Osteoblast (primary cell): ENCODE data around the gene EGLN2. TPM values are rescaled to one million over a fixed set of nuclear protein-coding genes. Genes with fewer than 3 reads are reported as not detected.

Experiments used
- DNase-seq: peaks from one replicate; pipeline ENCODE4 v3.0.0; 2011; ENCODE audit warnings: low spot score, mixed read lengths; ENCODE audit not compliant: insufficient read length; ENCODE audit errors: missing footprints
- H2AFZ ChIP-seq: 2 replicates; pipeline ENCODE4 v1.6.0; 2011; ENCODE audit warnings: mild to moderate bottlenecking, low read length
- H3K27ac ChIP-seq: 2 replicates; pipeline ENCODE4 v1.5.1; 2011; ENCODE audit warnings: mild to moderate bottlenecking, low read depth, low read length, moderate library complexity
- H3K27me3 ChIP-seq: 2 replicates; pipeline ENCODE4 v1.6.0; 2012; ENCODE audit warnings: mild to moderate bottlenecking, control low read depth, inconsistent platforms, low read length, moderate library complexity; ENCODE audit not compliant: insufficient read depth
- H3K36me3 ChIP-seq: 2 replicates; pipeline ENCODE4 v1.5.1; 2011; ENCODE audit warnings: mild to moderate bottlenecking, low read length, control low read depth, moderate library complexity; ENCODE audit not compliant: insufficient read depth
- H3K4me1 ChIP-seq: 2 replicates; pipeline ENCODE4 v1.5.1; 2011; ENCODE audit warnings: mild to moderate bottlenecking, low read length, control low read depth, moderate library complexity; ENCODE audit not compliant: insufficient read depth
- H3K4me2 ChIP-seq: 2 replicates; pipeline ENCODE4 v1.6.0; 2011; ENCODE audit warnings: mild to moderate bottlenecking, low read length; ENCODE audit not compliant: insufficient read depth
- H3K4me3 ChIP-seq: fragments of 200-600 bp; sonication (generic); 3 replicates; pipeline ENCODE4 v1.5.1; 2012; ENCODE audit warnings: mild to moderate bottlenecking, low read length, inconsistent platforms; ENCODE audit not compliant: insufficient read depth
- H3K79me2 ChIP-seq: 2 replicates; pipeline ENCODE4 v1.6.0; 2012; ENCODE audit warnings: mild to moderate bottlenecking, low read length, control low read depth, inconsistent platforms; ENCODE audit not compliant: insufficient read depth
- H3K9me3 ChIP-seq: 2 replicates; pipeline ENCODE4 v1.5.1; 2011; ENCODE audit warnings: low read depth, low read length, control low read depth
- H4K20me1 ChIP-seq: 2 replicates; pipeline ENCODE4 v1.6.0; 2012; ENCODE audit warnings: mild to moderate bottlenecking, low read length, control low read depth; ENCODE audit not compliant: insufficient read depth
- total RNA-seq: library from RNA; depleted of rRNA; stranded (reverse); fragments of >200 nt; gene quantifications from 2 replicates; pipeline ENCODE4 v1.2.3, GENCODE V29; 2012
- TF ChIP-seq, protein P1 (sequence below): IDR thresholded peaks from 2 replicates; pipeline ENCODE4 v1.5.1; 2011; ENCODE audit warnings: mild to moderate bottlenecking, low read depth, low read length, moderate library complexity; ENCODE audit errors: extremely low read depth

The EGLN2 gene
- total RNA-seq, 1 donor, result 69.8 TPM

DNA sequence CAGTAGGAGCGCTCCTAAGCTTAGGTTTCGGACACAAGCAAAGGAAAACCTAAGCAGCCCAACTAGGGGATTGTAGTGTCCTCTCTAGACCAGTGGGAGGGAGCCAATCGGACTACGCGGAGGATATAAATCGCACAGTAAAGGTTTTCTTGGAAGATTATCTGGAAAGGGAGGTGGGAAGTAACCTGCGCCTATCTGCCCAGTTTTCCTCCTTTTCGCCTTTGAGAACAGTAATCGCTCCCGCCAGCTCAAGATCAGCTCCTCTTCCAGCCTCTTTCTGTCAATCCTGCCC, 21.4 kb upstream of the EGLN2 start:
- H3K27ac ChIP-seq, result peak overlapping the region; percentile 88
- peak overlapping the region; percentile 99 for H3K4me2 ChIP-seq
- peaks cover 4% of the 10 kb centered on the region for H3K79me2 ChIP-seq
- H3K4me1 ChIP-seq, result peaks cover 12% of the 10 kb centered on the region
- H2AFZ ChIP-seq, result peak overlapping the region; percentile 92
- H3K27me3 ChIP-seq, result no peaks in the 10 kb centered on the region
- TF ChIP-seq, protein P1, sequence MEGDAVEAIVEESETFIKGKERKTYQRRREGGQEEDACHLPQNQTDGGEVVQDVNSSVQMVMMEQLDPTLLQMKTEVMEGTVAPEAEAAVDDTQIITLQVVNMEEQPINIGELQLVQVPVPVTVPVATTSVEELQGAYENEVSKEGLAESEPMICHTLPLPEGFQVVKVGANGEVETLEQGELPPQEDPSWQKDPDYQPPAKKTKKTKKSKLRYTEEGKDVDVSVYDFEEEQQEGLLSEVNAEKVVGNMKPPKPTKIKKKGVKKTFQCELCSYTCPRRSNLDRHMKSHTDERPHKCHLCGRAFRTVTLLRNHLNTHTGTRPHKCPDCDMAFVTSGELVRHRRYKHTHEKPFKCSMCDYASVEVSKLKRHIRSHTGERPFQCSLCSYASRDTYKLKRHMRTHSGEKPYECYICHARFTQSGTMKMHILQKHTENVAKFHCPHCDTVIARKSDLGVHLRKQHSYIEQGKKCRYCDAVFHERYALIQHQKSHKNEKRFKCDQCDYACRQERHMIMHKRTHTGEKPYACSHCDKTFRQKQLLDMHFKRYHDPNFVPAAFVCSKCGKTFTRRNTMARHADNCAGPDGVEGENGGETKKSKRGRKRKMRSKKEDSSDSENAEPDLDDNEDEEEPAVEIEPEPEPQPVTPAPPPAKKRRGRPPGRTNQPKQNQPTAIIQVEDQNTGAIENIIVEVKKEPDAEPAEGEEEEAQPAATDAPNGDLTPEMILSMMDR, result no peak
- no peaks in the 10 kb centered on the region for H4K20me1 ChIP-seq
- DNase-seq, result no peak
- no peaks in the 10 kb centered on the region for H3K9me3 ChIP-seq
- H3K4me3 ChIP-seq, result peak overlapping the region; percentile 77
- no peaks in the 10 kb centered on the region for H3K36me3 ChIP-seq

DNA sequence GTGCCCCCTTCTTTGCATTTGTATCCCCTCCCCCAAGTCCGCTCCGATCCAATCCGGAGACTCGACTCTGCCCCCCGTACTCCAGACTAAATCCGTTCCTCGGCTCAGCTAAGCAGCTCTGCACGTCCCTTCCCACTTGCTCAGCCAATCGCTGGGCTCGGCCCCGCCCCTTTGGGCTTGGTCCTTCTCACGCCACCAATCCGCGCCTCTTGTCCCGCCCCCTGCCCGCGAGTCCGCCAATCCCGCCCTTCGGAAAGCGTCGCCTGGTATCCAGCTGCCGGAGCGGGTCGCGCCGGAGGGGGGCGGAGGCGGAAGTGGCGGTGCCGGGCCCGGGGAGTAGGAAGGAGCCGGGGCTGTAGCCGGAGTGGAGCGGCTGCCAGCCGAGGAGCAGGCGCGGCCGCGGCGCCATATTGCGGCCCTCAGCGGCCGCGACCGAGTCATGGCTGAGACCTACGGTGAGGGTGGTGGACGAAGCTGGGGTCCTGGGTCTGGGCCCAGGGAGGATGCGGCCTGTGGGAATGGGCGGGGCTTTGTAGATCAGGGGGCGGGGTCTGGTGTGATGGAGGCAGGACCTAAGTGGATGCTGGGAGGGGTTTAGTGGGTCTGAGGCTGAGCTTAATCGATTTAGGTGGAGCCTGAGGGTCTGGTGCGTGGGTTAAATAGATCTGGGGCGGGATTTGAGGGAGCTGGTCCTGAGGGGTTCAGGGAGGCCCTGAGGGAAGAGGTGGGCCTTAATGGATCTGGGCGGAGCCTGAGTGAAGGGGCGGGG, 20.9 kb upstream of the EGLN2 start, which contains the start of gene RAB4B:
Gene RAB4B, plus strand, starts transcription at position 311 of the 769 bp plus-strand sequence. Its CDS starts 129 bp downstream, at position 440.
- H2AFZ ChIP-seq, result peak within 1 kb of the TSS; percentile 92
- DNase-seq, result peak; percentile 98
- H3K9me3 ChIP-seq, result no peaks in the 10 kb centered on the region
- H3K27me3 ChIP-seq, result no peaks in the 10 kb centered on the region
- H3K4me2 ChIP-seq, result peak within 1 kb of the TSS; percentile 99
- no peaks in the 10 kb centered on the region for H3K36me3 ChIP-seq
- H3K27ac ChIP-seq, result peak within 1 kb of the TSS; percentile 88
- TF ChIP-seq, protein P1, result no peak
- H3K4me1 ChIP-seq, result peaks cover 12% of the 10 kb centered on the region
- H3K79me2 ChIP-seq, result peaks cover 4% of the 10 kb centered on the region
- peak within 1 kb of the TSS; percentile 77 for H3K4me3 ChIP-seq
- H4K20me1 ChIP-seq, result no peaks in the 10 kb centered on the region

DNA sequence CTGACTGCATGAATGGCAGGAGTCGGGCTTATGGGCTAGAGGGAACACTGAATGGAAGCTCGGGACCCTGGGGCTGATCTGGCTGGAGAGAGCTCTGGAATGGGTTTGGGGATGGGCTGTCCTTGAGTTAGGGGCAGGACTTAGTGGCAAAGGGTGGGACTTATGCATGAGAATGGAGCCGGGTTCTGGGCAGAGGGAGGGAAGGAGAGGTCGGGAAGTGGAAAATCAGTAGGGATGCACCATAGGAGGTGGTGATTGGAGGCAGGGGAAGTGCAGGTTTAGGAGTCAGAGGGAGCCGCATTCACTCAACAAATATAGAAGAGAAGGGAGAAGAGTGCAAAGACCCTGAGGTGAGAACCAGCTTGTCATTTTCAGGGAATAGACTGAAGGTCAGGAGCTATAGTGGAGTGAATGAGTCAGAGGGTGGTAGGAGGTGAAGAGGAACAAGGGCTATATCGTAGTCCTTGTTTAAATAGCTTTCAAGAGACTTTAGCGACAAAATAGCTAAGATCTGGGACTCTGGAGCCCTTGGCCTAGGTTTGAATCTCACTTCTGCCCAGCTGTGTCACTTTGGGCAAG, 20.2 kb upstream of the EGLN2 start:
- Histone ChIP-seq H3K36me3 (no peaks in the 10 kb centered on the region), H3K27me3 (no peaks in the 10 kb centered on the region), H3K9me3 (no peaks in the 10 kb centered on the region), H3K4me1 (peaks cover 12% of the 10 kb centered on the region), H3K4me3 (peak overlapping the region; percentile 77), H3K79me2 (peaks cover 4% of the 10 kb centered on the region), H2AFZ (peak overlapping the region; percentile 18), H3K4me2 (peak overlapping the region; percentile 71), H4K20me1 (no peaks in the 10 kb centered on the region), H3K27ac (peak overlapping the region; percentile 88)
- TF ChIP-seq, protein P1, result no peak
- peak; percentile 78 for DNase-seq

DNA sequence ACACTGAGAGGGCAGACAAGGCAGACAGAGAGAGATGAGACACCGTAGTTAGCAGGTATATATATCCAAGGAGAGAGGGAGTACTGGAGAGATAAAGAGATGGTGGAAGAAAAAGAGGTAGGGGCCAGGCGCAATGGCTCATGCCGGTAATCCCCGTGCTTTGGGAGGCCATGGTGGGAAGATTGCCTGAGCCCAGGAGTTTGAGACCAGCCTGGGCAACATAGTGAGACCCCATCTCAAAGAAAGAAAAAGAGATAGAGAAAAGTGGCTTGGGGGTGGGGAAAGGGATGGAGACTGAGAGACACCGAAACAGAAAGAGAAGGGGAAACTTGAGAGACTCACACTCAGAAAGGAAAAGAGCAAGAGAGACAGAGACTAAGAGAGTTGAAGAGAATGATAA, 18.4 kb upstream of the EGLN2 start:
- no peaks in the 10 kb centered on the region for H4K20me1 ChIP-seq
- H3K36me3 ChIP-seq, result no peaks in the 10 kb centered on the region
- no peak overlapping the region for H3K4me2 ChIP-seq
- no peak overlapping the region for H3K4me3 ChIP-seq
- peaks cover 12% of the 10 kb centered on the region for H3K4me1 ChIP-seq
- TF ChIP-seq, protein P1, result no peak
- H3K9me3 ChIP-seq, result no peaks in the 10 kb centered on the region
- H3K27me3 ChIP-seq, result no peaks in the 10 kb centered on the region
- peak; percentile 1 for DNase-seq
- H3K79me2 ChIP-seq, result peaks cover 4% of the 10 kb centered on the region
- H3K27ac ChIP-seq, result no peak overlapping the region
- no peak overlapping the region for H2AFZ ChIP-seq
